GM18861 (cell line): ENCODE results near the gene PHF3.

Source experiments
- ATAC-seq: cut with Tn5 transposase; IDR thresholded peaks from one replicate; pipeline ENCODE4 v1.9.1; 2021; ENCODE audit not compliant: unreplicated experiment

The PHF3 gene

GRCh38 chr6:63760199-63760598 lies 124.6 kb downstream of the PHF3 start:
- ATAC-seq: no peak

GRCh38 chr6:63764318-63764916 lies 128.8 kb downstream of the PHF3 start:
- ATAC-seq: no peak
